Keratinocyte (primary cell): Measurements from ENCODE around the gene UTS2B. TPM values are rescaled to one million over a fixed set of nuclear protein-coding genes. Genes with fewer than 3 reads are reported as not detected.

ENCODE experiments used
- DNase-seq: peaks from one replicate; pipeline ENCODE4 v3.0.0-alpha.2; 2011; ENCODE audit warnings: low read depth, missing footprints, low spot score
- FAIRE-seq: peaks from 2 replicates; lab custom pipeline; 2011; peaks lifted over from hg19 to GRCh38; lab: Jason Lieb, UNC
- H2AFZ ChIP-seq: 2 replicates; pipeline ENCODE4 v1.6.0; 2012; ENCODE audit warnings: low read length, control low read depth, inconsistent platforms; ENCODE audit not compliant: control insufficient read depth
- H3K27ac ChIP-seq: 2 replicates; pipeline ENCODE4 v1.5.1; 2011; ENCODE audit warnings: low read length; ENCODE audit not compliant: control insufficient read depth, insufficient read depth
- H3K27me3 ChIP-seq: 3 replicates; pipeline ENCODE4 v1.6.0; 2011; ENCODE audit warnings: low read length; ENCODE audit not compliant: control insufficient read depth, insufficient read depth; ENCODE audit errors: extremely low read depth
- H3K36me3 ChIP-seq, 2 experiments: 2 replicates in 1 of 2; 3 replicates in 1 of 2; pipeline ENCODE4 v1.5.1; 2011; ENCODE audit warnings: low read length in 2 of 2, mild to moderate bottlenecking in 1 of 2; ENCODE audit not compliant: control insufficient read depth in 2 of 2, insufficient read depth in 2 of 2; ENCODE audit errors: extremely low read depth in 1 of 2
- H3K4me1 ChIP-seq: 3 replicates; pipeline ENCODE4 v1.5.1; 2011; ENCODE audit warnings: low read length; ENCODE audit not compliant: control insufficient read depth, insufficient read depth; ENCODE audit errors: extremely low read depth
- H3K4me2 ChIP-seq: 3 replicates; pipeline ENCODE4 v1.6.0; 2011; ENCODE audit warnings: low read depth, low read length; ENCODE audit not compliant: control insufficient read depth, insufficient read depth; ENCODE audit errors: extremely low read depth
- H3K4me3 ChIP-seq, 3 experiments: fragments of 200-600 bp in 1 of 3; sonication (generic) in 1 of 3; 2 replicates in 2 of 3; 3 replicates in 1 of 3; pipeline ENCODE4 v1.5.1; 2011 to 2016; ENCODE audit warnings: low read length in 3 of 3, mild to moderate bottlenecking in 3 of 3, control low read depth in 2 of 3, inconsistent platforms in 1 of 3, low read depth in 1 of 3, mixed read lengths in 1 of 3, mixed run types in 1 of 3, moderate library complexity in 1 of 3; ENCODE audit not compliant: control insufficient read depth in 2 of 3, insufficient read depth in 2 of 3; ENCODE audit errors: extremely low read depth in 1 of 3
- H3K79me2 ChIP-seq: 2 replicates; pipeline ENCODE4 v1.6.0; 2012; ENCODE audit warnings: low read length; ENCODE audit not compliant: control insufficient read depth, insufficient read depth
- H3K9ac ChIP-seq: 3 replicates; pipeline ENCODE4 v1.6.0; 2011; ENCODE audit warnings: low read length; ENCODE audit not compliant: control insufficient read depth, insufficient read depth; ENCODE audit errors: extremely low read depth
- H3K9me1 ChIP-seq: 3 replicates; pipeline ENCODE4 v1.6.0; 2011; ENCODE audit warnings: low read length; ENCODE audit not compliant: control insufficient read depth, insufficient read depth; ENCODE audit errors: extremely low read depth
- H3K9me3 ChIP-seq: 2 replicates; pipeline ENCODE4 v1.5.1; 2012; ENCODE audit warnings: low read depth, low read length; ENCODE audit not compliant: control insufficient read depth
- H4K20me1 ChIP-seq: 3 replicates; pipeline ENCODE4 v1.6.0; 2011; ENCODE audit warnings: low read length; ENCODE audit not compliant: control insufficient read depth, insufficient read depth; ENCODE audit errors: extremely low read depth
- EZH2 ChIP-seq: IDR thresholded peaks from one replicate; pipeline ENCODE4 v1.6.1; 2012; ENCODE audit warnings: inconsistent platforms, mild to moderate bottlenecking, low read length, moderate library complexity
- dilution Hi-C: fragments of 300-500 bp; cut with MboI; formaldehyde crosslinking; loops from one replicate; pipeline ENCODE4 v1.7.0; 2020; ENCODE audit warnings: low sequenced_read_pairs; ENCODE audit not compliant: extremely low pct_ligation_motif_present
- polyA plus RNA-seq, 5 experiments: library from polyadenylated mRNA; depleted of rRNA in 3 of 5; stranded (reverse) in 3 of 5; stranded (forward) in 1 of 5; unstranded in 1 of 5; fragments of >200 nt; gene quantifications; 1 replicate in 1 of 5; 2 replicates in 3 of 5; 3 replicates in 1 of 5; pipeline versions ENCODE4 v1.2.1 to v1.2.3, GENCODE V29; 2011 to 2012; ENCODE audit warnings: missing spikeins in 2 of 5, low read depth in 1 of 5, low replicate concordance in 1 of 5
- TF ChIP-seq, protein P1 (sequence below), 3 experiments: IDR thresholded peaks in 1 of 3; conservative IDR thresholded peaks in 1 of 3; optimal IDR thresholded peaks in 1 of 3; 2 replicates in 2 of 3; 3 replicates in 1 of 3; pipeline versions ENCODE3 to v1.5.1; 2011; ENCODE audit warnings: low read length in 3 of 3, mild to moderate bottlenecking in 3 of 3, moderate library complexity in 2 of 3, control low read depth in 1 of 3, inconsistent platforms in 1 of 3; ENCODE audit not compliant: insufficient read depth in 2 of 3; ENCODE audit errors: extremely low read depth in 1 of 3

Gene UTS2B
- polyA plus RNA-seq, 1 donor (not counting 4 experiments of a cell fraction or from before 2014, with no cell fraction given), result not detected

DNA sequence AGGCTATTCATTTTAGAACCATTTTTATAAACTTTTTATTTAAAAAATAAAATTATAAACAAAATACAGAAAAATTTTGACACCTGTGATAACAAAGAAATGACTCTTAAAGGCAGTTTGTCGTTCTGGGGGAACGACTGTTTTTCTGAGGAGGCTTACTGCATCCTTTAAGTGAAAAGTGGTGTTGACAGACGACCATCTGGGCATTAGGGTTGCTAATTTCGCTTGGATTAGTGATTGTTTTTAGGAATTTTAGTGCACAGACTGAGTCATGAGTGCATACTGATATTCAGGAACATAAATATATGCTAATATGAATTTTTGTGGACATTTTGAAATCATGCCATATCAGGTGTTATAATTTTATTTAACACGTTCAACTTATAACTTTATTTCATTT, 102.8 kb downstream of the UTS2B start:
- no peak overlapping the region for H3K4me2 ChIP-seq
- no peaks in the 10 kb centered on the region for H3K79me2 ChIP-seq
- H2AFZ ChIP-seq, result no peak overlapping the region
- no peak overlapping the region for H3K4me3 ChIP-seq
- no peaks in the 10 kb centered on the region for H3K27me3 ChIP-seq
- dilution Hi-C loops, result no loop called here
- no peaks in the 10 kb centered on the region for H3K9me1 ChIP-seq
- DNase-seq (no peak), FAIRE-seq (no peak)
- H3K4me1 ChIP-seq, result no peaks in the 10 kb centered on the region
- no peak overlapping the region for H3K9ac ChIP-seq
- no peaks in the 10 kb centered on the region for H4K20me1 ChIP-seq
- H3K27ac ChIP-seq, result no peak overlapping the region
- TF ChIP-seq, protein P1, sequence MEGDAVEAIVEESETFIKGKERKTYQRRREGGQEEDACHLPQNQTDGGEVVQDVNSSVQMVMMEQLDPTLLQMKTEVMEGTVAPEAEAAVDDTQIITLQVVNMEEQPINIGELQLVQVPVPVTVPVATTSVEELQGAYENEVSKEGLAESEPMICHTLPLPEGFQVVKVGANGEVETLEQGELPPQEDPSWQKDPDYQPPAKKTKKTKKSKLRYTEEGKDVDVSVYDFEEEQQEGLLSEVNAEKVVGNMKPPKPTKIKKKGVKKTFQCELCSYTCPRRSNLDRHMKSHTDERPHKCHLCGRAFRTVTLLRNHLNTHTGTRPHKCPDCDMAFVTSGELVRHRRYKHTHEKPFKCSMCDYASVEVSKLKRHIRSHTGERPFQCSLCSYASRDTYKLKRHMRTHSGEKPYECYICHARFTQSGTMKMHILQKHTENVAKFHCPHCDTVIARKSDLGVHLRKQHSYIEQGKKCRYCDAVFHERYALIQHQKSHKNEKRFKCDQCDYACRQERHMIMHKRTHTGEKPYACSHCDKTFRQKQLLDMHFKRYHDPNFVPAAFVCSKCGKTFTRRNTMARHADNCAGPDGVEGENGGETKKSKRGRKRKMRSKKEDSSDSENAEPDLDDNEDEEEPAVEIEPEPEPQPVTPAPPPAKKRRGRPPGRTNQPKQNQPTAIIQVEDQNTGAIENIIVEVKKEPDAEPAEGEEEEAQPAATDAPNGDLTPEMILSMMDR (optimal IDR thresholded peaks at IDR 0.05 in 1 of 3, IDR thresholded peaks at IDR 0.05 in 1 of 3, conservative IDR thresholded peaks at IDR 0.05 in 1 of 3; ENCODE audit: extremely low read depth in 1 of 3, insufficient read depth in 2 of 3, low read length in 3 of 3), result no peak
- TF ChIP-seq EZH2, result no peak
- H3K9me3 ChIP-seq, result no peaks in the 10 kb centered on the region
- no peaks in the 10 kb centered on the region for H3K36me3 ChIP-seq

DNA sequence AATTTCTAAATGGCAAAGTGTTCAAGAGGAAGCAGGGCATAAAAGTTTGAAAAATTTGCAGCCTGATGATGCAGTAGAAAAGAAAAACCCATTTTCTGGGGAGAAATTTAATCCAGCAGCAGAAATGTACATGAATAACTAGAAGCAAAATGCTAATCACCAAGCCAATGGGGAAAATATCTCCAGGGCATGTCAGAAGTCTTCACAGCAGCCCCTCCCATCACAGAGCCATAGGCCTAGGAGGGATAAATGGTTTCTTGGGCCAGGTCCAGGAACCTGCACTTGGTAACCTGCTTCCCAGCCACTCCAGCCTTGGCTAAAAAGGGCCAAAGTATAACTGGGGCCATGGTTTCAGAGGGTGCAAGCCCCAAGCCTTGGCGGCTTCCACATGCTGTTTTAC, 108.7 kb downstream of the UTS2B start:
- Histone ChIP-seq H3K4me3 (no peak overlapping the region), H3K4me1 (no peaks in the 10 kb centered on the region), H3K4me2 (no peak overlapping the region), H2AFZ (no peak overlapping the region), H3K27ac (no peak overlapping the region), H3K9me1 (no peaks in the 10 kb centered on the region), H3K27me3 (no peaks in the 10 kb centered on the region), H3K36me3 (no peaks in the 10 kb centered on the region), H3K9ac (no peak overlapping the region), H3K9me3 (no peaks in the 10 kb centered on the region), H3K79me2 (no peaks in the 10 kb centered on the region), H4K20me1 (no peaks in the 10 kb centered on the region)
- no peak for DNase-seq
- TF ChIP-seq, protein P1 (optimal IDR thresholded peaks at IDR 0.05 in 1 of 3, IDR thresholded peaks at IDR 0.05 in 1 of 3, conservative IDR thresholded peaks at IDR 0.05 in 1 of 3; ENCODE audit: extremely low read depth in 1 of 3, insufficient read depth in 2 of 3, low read length in 3 of 3), result no peak
- no peak for TF ChIP-seq EZH2
- FAIRE-seq, result no peak
- dilution Hi-C loops, result no loop called here
